OCI-LY1 (cell line): ENCODE results near the gene ZBTB38.

Experiments
- EZH2 ChIP-seq: fragments of 200-600 bp; sonication (generic), shearing (Covaris generic); IDR thresholded peaks from 2 replicates; pipeline ENCODE4 v1.8.0; 2017; ENCODE audit warnings: borderline replicate concordance, mixed run types, mild to moderate bottlenecking, antibody characterized with exemption, low read length, moderate library complexity, mixed read lengths
- TF ChIP-seq, protein P1 (sequence below): fragments of 200-600 bp; sonication (generic), shearing (Covaris generic); IDR thresholded peaks from 2 replicates; pipeline ENCODE4 v1.5.1; 2017; ENCODE audit warnings: mild to moderate bottlenecking, antibody characterized with exemption, low read length, moderate library complexity, mixed read lengths

DNA sequence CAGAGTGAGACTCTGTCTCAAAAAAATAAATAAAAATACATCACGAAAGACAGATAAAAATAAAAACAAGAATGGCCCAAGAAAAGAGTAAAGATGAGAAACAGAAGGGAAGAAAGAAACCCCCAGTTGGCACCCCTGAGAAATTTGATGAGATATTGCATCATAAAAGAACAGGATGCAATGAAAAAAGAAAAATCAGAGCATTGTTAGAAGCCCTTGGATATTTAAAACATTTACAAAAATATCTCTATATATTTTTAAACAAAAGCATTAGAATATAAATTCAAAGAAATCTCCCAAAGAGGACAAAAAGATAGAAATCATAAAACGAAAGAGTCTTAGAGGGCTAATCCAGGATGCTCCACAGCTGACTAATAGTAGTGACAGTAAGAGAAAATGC is 18.6 kb upstream of the ZBTB38 start:
- TF ChIP-seq, protein P1, sequence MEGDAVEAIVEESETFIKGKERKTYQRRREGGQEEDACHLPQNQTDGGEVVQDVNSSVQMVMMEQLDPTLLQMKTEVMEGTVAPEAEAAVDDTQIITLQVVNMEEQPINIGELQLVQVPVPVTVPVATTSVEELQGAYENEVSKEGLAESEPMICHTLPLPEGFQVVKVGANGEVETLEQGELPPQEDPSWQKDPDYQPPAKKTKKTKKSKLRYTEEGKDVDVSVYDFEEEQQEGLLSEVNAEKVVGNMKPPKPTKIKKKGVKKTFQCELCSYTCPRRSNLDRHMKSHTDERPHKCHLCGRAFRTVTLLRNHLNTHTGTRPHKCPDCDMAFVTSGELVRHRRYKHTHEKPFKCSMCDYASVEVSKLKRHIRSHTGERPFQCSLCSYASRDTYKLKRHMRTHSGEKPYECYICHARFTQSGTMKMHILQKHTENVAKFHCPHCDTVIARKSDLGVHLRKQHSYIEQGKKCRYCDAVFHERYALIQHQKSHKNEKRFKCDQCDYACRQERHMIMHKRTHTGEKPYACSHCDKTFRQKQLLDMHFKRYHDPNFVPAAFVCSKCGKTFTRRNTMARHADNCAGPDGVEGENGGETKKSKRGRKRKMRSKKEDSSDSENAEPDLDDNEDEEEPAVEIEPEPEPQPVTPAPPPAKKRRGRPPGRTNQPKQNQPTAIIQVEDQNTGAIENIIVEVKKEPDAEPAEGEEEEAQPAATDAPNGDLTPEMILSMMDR = no peak
- TF ChIP-seq EZH2 = no peak
